Kidney tubule cell (primary cell): ENCODE results near the gene LY6G6D.
A peak's percentile ranks its signal among the peaks of the same experiment; 100 is the strongest.

Experiments
- DNase-seq: peaks from one replicate; pipeline ENCODE4 v3.0.0-alpha.2; 2018; ENCODE audit warnings: low spot score

LY6G6D gene

GRCh38 chr6:31765910-31766794 lies 51.0 kb downstream of the LY6G6D start:
- no peak for DNase-seq

- DNase-seq = peak; percentile 43
Observed at GRCh38 chr6:31767096-31767645, 52.0 kb downstream of the LY6G6D start.
